Activated T-helper 9 cell treated with anti-CD3 and anti-CD28 coated beads, Interleukin-2, amount 50 U/mL, for 16 hours (primary cell): ENCODE data around the gene MSLN.
A peak's percentile ranks its signal among the peaks of the same experiment; 100 is the strongest.

Source experiments
- DNase-seq: peaks from one replicate; pipeline ENCODE4 v3.0.0-alpha.2; 2020; ENCODE audit warnings: low read depth

MSLN gene

GRCh38 chr16:776824-777223 is 16.3 kb downstream of the MSLN start:
- no peak for DNase-seq

- no peak for DNase-seq
These were observed 17.3 kb downstream of the MSLN start for GRCh38 chr16:777826-778225.

- no peak for DNase-seq
These were observed 17.9 kb downstream of the MSLN start for GRCh38 chr16:778447-778846.

GRCh38 chr16:778909-779527 is 18.5 kb downstream of the MSLN start:
- no peak for DNase-seq

GRCh38 chr16:779561-779960 is 19.0 kb downstream of the MSLN start:
- DNase-seq = no peak

GRCh38 chr16:780296-780695 is 19.8 kb downstream of the MSLN start:
- no peak for DNase-seq

- DNase-seq = no peak
These were observed 20.9 kb downstream of the MSLN start for GRCh38 chr16:781346-782010.

- DNase-seq = no peak
These were observed 21.7 kb downstream of the MSLN start for GRCh38 chr16:782258-782657.

GRCh38 chr16:782766-783403 is 22.4 kb downstream of the MSLN start:
- DNase-seq = no peak

GRCh38 chr16:783404-784161 is 23.0 kb downstream of the MSLN start:
- DNase-seq = no peak

- DNase-seq = no peak
These were observed 23.9 kb downstream of the MSLN start for GRCh38 chr16:784431-784830.

- peak; percentile 68 for DNase-seq
These were observed 25.3 kb downstream of the MSLN start for GRCh38 chr16:785563-786535.

- no peak for DNase-seq
These were observed 26.9 kb downstream of the MSLN start for GRCh38 chr16:787321-787966.

- DNase-seq = no peak
These were observed 27.5 kb downstream of the MSLN start, which contains the start of gene RPUSD1 for GRCh38 chr16:787978-788398. TSS of gene RPUSD1 (minus strand) at chr16:788381. CDS start at chr16:787737, 644 bp downstream.

GRCh38 chr16:788399-789126 is 28.0 kb downstream of the MSLN start, which contains the start of gene CHTF18:
TSS of gene CHTF18 (plus strand) at chr16:788620. CDS start at chr16:788685, 65 bp downstream.
- DNase-seq = peak; percentile 92

- DNase-seq = no peak
These were observed 28.8 kb downstream of the MSLN start for GRCh38 chr16:789191-789850.

- DNase-seq = no peak
These were observed 29.6 kb downstream of the MSLN start for GRCh38 chr16:790086-790485.

- DNase-seq = no peak
These were observed 30.6 kb downstream of the MSLN start for GRCh38 chr16:791131-791530.

GRCh38 chr16:792221-792995 is 31.9 kb downstream of the MSLN start:
- DNase-seq = no peak
